Measurements from ENCODE around the gene OCRL. TPM values are rescaled to one million over a fixed set of nuclear protein-coding genes. Genes with fewer than 3 reads are reported as not detected.
A peak's percentile ranks its signal among the peaks of the same experiment; 100 is the strongest.

The OCRL gene
- total and polyA plus RNA-seq, 2 of the 13 experiments (the other 11 are each of a cell fraction or from before 2014, with no cell fraction given) = 13.4 to 32.0 TPM

DNA sequence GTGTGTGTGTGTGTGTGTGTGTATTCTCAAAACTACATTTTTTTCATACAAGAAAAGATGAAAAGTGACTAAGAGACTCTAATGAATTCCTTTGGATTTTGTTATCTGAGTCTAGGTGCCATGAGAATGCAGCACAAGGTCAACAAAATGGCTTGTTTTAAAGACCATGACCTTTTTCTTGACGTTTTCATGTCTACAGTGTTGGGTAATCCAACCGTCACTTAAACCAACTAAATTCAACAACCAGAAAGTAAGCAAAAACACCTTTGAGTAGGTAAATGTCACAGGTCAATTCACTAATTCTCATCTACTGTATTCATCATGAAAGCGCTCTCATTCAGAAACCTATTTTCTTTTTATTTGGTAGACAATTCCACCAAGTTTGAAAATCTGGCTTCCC lies 19.9 kb upstream of the OCRL start (continued):
- TF ChIP-seq CBX2 (IDR thresholded peaks at IDR 0.05; ENCODE audit: low read depth, low read length) (no peak), CBX2 (CRISPR knock-in tag; IDR thresholded peaks at IDR 0.05; ENCODE audit: low read depth) (no peak), REXO4 (CRISPR knock-in tag; IDR thresholded peaks at IDR 0.05; ENCODE audit: borderline replicate concordance) (no peak), SRSF1 (optimal IDR thresholded peaks at IDR 0.05; ENCODE audit: low read depth, low read length) (no peak), NFE2 (CRISPR knock-in tag; IDR thresholded peaks at IDR 0.05) (no peak), ZNF337 (CRISPR knock-in tag; IDR thresholded peaks at IDR 0.05; ENCODE audit: borderline replicate concordance, low read depth) (no peak), RARA (CRISPR knock-in tag; IDR thresholded peaks at IDR 0.05) (peak; percentile 82), BCLAF1 (IDR thresholded peaks at IDR 0.05) (no peak), ZNF747 (CRISPR knock-in tag; IDR thresholded peaks at IDR 0.05; ENCODE audit: borderline replicate concordance) (no peak), RXRB (CRISPR knock-in tag; IDR thresholded peaks at IDR 0.05; ENCODE audit: borderline replicate concordance) (peak; percentile 12; the same call in 1 of the 2 replicates), SKI (IDR thresholded peaks at IDR 0.05; ENCODE audit: partially characterized antibody) (no peak), ZNF224 (CRISPR knock-in tag; IDR thresholded peaks at IDR 0.05) (no peak), KDM6A (CRISPR knock-in tag; IDR thresholded peaks at IDR 0.05; ENCODE audit: low read depth) (no peak), ZSCAN25 (CRISPR knock-in tag; IDR thresholded peaks at IDR 0.05) (no peak), THAP11 (CRISPR knock-in tag; IDR thresholded peaks at IDR 0.05) (0 out of 2 replicates have a peak, but pooled peaks have one; percentile 11), ZFP82 (CRISPR knock-in tag; IDR thresholded peaks at IDR 0.05; ENCODE audit: borderline replicate concordance) (no peak), IKZF1 (IDR thresholded peaks at IDR 0.05) (no peak), ZFP41 (CRISPR knock-in tag; IDR thresholded peaks at IDR 0.05; ENCODE audit: borderline replicate concordance) (no peak), CREM (IDR thresholded peaks at IDR 0.05) (peak; percentile 41; the same call in 1 of the 2 replicates), CREM (CRISPR knock-in tag; IDR thresholded peaks at IDR 0.05) (no peak), FIP1L1 (IDR thresholded peaks at IDR 0.05; ENCODE audit: borderline replicate concordance, insufficient read depth, low read depth, low read length) (no peak), ZNF317 (CRISPR knock-in tag; IDR thresholded peaks at IDR 0.05) (no peak), CREB3 (CRISPR knock-in tag; IDR thresholded peaks at IDR 0.05) (no peak), NR2F6 (IDR thresholded peaks at IDR 0.05) (peak; percentile 83), NR2F6 (CRISPR knock-in tag; IDR thresholded peaks at IDR 0.05) (peak; percentile 59), SPEN (CRISPR knock-in tag; IDR thresholded peaks at IDR 0.05; ENCODE audit: low read depth) (no peak), NR2C2 (CRISPR knock-in tag; IDR thresholded peaks at IDR 0.05; ENCODE audit: borderline replicate concordance) (peak; percentile 29; the same call in 1 of the 2 replicates), SP4 (CRISPR knock-in tag; IDR thresholded peaks at IDR 0.05) (no peak), TAF1 (CRISPR knock-in tag; IDR thresholded peaks at IDR 0.05) (no peak), MIXL1 (CRISPR knock-in tag; IDR thresholded peaks at IDR 0.05) (no peak)
- TF ChIP-seq, protein P1, sequence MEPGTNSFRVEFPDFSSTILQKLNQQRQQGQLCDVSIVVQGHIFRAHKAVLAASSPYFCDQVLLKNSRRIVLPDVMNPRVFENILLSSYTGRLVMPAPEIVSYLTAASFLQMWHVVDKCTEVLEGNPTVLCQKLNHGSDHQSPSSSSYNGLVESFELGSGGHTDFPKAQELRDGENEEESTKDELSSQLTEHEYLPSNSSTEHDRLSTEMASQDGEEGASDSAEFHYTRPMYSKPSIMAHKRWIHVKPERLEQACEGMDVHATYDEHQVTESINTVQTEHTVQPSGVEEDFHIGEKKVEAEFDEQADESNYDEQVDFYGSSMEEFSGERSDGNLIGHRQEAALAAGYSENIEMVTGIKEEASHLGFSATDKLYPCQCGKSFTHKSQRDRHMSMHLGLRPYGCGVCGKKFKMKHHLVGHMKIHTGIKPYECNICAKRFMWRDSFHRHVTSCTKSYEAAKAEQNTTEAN (CRISPR knock-in tag; conservative IDR thresholded peaks at IDR 0.05) = no peak

Data from HepG2 (cell line).